Vagina (tissue), 2 donors: ENCODE measurements around the gene LYRM1.

Source experiments
- CTCF ChIP-seq, 3 experiments: fragments of 450-650 bp in 2 of 3; fragments of 200-600 bp in 1 of 3; sonication (generic) in 1 of 3; IDR thresholded peaks; one replicate each; pipeline ENCODE4 v1.5.1; 2017 to 2019; ENCODE audit warnings: antibody characterized with exemption in 3 of 3, mild to moderate bottlenecking in 2 of 3, moderate library complexity in 2 of 3
- POLR2A ChIP-seq, 2 donors: fragments of 450-650 bp; IDR thresholded peaks; one replicate each; pipeline ENCODE4 v1.6.1; 2017; ENCODE audit warnings: antibody characterized with exemption in 2 of 2, mild to moderate bottlenecking in 2 of 2, moderate library complexity in 2 of 2

GRCh38 chr16:20901068-20901435 is 481 bp downstream of the LYRM1 start:
- TF ChIP-seq CTCF (IDR thresholded peaks at IDR 0.05) (no peak), POLR2A (IDR thresholded peaks at IDR 0.05) (no peak)
